OCI-LY1 (cell line): ENCODE measurements around the gene GRM2.

Source experiments
- CTCF ChIP-seq: fragments of 200-600 bp; sonication (generic), shearing (Covaris generic); IDR thresholded peaks from 2 replicates; pipeline ENCODE4 v1.5.1; 2017; ENCODE audit warnings: mild to moderate bottlenecking, antibody characterized with exemption, low read length, moderate library complexity, mixed read lengths
- EZH2 ChIP-seq: fragments of 200-600 bp; sonication (generic), shearing (Covaris generic); IDR thresholded peaks from 2 replicates; pipeline ENCODE4 v1.8.0; 2017; ENCODE audit warnings: borderline replicate concordance, mixed run types, mild to moderate bottlenecking, antibody characterized with exemption, low read length, moderate library complexity, mixed read lengths

- TF ChIP-seq CTCF (no peak), EZH2 (no peak)
These were observed 6.5 kb upstream of the GRM2 start for GRCh38 chr3:51700403-51700802.
